Measurements from ENCODE around the gene HKDC1.

GRCh38 chr10:69201045-69201444 is 19.1 kb upstream of the HKDC1 start:
- no peak for TF ChIP-seq POLR2A (IDR thresholded peaks at IDR 0.05)
- TF ChIP-seq CTCF (IDR thresholded peaks at IDR 0.05 in 8 of 11, conservative IDR thresholded peaks at IDR 0.05 in 3 of 11), result no peak
